Measurements from ENCODE around the gene COX4I1.

COX4I1 gene

DNA sequence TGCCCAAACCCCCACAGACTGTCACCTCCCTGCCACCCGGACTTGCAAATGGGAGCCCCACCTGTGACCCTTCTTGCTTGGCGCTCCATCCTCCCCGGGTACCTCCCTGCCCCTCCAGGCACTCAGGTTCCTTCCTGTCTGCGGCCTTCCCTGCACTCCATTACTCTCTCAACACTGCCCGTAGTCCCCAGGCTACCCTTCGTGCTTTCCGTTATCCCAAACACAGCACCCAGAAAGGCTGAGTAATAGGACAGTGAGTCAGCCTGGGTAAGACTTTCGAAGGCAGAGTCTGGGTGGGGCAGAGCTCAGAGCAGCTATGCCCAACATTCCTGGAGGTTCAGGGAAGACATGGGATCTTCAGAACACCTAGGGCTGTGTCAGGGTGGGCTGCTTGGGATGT is 32.0 kb upstream of the COX4I1 start:
- H3K4me3 ChIP-seq (ENCODE audit: low read depth in 1 of 2, low read length in 2 of 2), result no peak overlapping the region
- H3K36me3 ChIP-seq (ENCODE audit: control insufficient read depth in 1 of 2, insufficient read depth in 2 of 2, low read length in 2 of 2), result peaks cover 2 to 4% of the 10 kb centered on the region in 2 donors
- no peak overlapping the region for H3K27ac ChIP-seq (ENCODE audit: low read depth, low read length)
- no peaks in the 10 kb centered on the region for H3K9me3 ChIP-seq (ENCODE audit: control insufficient read depth in 1 of 2, low read length in 2 of 2)
- no peak overlapping the region for H3K9ac ChIP-seq (ENCODE audit: low read depth in 1 of 2, low read length in 2 of 2)
- H3K4me1 ChIP-seq (ENCODE audit: control insufficient read depth in 1 of 2, insufficient read depth in 2 of 2, low read length in 2 of 2), result no peaks in the 10 kb centered on the region
- peaks cover 0 to 3% of the 10 kb centered on the region in 2 donors for H3K27me3 ChIP-seq (ENCODE audit: control insufficient read depth in 1 of 2, insufficient read depth in 2 of 2, low read length in 2 of 2)

DNA sequence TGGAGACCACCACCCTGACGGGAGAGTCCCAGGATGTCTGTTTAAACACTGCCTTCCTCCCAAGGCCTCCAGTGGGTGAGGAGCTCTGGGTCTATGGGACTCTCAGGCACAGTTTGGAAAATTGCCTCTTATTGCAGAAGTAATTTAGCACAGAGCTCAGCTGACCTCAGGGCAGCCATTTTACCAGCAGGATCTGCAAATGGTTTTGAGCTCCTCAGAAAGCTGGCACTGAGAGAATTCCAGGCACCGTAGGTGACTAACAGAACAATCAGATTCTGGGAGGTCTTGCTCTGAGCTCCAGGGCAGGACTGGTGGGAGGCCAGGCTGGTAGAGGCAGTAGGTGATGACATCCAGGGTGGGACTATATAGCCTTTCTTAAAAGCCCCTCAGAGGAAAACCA is 31.3 kb upstream of the COX4I1 start:
- no peaks in the 10 kb centered on the region for H3K4me1 ChIP-seq (ENCODE audit: control insufficient read depth in 1 of 2, insufficient read depth in 2 of 2, low read length in 2 of 2)
- no peak overlapping the region for H3K9ac ChIP-seq (ENCODE audit: low read depth in 1 of 2, low read length in 2 of 2)
- peaks cover 2 to 4% of the 10 kb centered on the region in 2 donors for H3K36me3 ChIP-seq (ENCODE audit: control insufficient read depth in 1 of 2, insufficient read depth in 2 of 2, low read length in 2 of 2)
- no peaks in the 10 kb centered on the region for H3K9me3 ChIP-seq (ENCODE audit: control insufficient read depth in 1 of 2, low read length in 2 of 2)
- no peak overlapping the region for H3K4me3 ChIP-seq (ENCODE audit: low read depth in 1 of 2, low read length in 2 of 2)
- no peak overlapping the region for H3K27ac ChIP-seq (ENCODE audit: low read depth, low read length)
- H3K27me3 ChIP-seq (ENCODE audit: control insufficient read depth in 1 of 2, insufficient read depth in 2 of 2, low read length in 2 of 2), result peaks cover 0 to 3% of the 10 kb centered on the region in 2 donors

DNA sequence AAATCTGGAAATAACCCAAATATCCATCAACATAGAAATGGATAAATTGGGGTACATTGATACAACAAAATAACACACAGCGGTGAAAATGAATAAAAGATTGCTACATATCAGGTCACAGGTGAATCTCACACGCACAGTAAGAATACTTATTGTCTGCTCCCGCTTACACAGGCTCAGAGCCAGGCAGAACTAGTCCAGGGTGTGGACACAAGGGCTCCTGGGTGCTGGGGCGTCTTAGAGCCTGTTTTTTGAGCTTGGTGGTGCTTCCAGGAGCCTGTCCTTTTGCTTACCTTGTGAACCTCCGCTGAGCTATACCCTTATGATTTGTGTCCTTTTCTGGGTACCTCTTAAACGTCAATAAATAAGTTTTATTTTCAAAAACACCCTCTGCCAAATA is 28.8 kb upstream of the COX4I1 start:
- H3K9me3 ChIP-seq (ENCODE audit: control insufficient read depth in 1 of 2, low read length in 2 of 2), result no peaks in the 10 kb centered on the region
- H3K27ac ChIP-seq (ENCODE audit: low read depth, low read length), result no peak overlapping the region
- no peaks in the 10 kb centered on the region for H3K4me1 ChIP-seq (ENCODE audit: control insufficient read depth in 1 of 2, insufficient read depth in 2 of 2, low read length in 2 of 2)
- peaks cover 0 to 2% of the 10 kb centered on the region in 2 donors for H3K27me3 ChIP-seq (ENCODE audit: control insufficient read depth in 1 of 2, insufficient read depth in 2 of 2, low read length in 2 of 2)
- peaks cover 2 to 4% of the 10 kb centered on the region in 2 donors for H3K36me3 ChIP-seq (ENCODE audit: control insufficient read depth in 1 of 2, insufficient read depth in 2 of 2, low read length in 2 of 2)
- H3K9ac ChIP-seq (ENCODE audit: low read depth in 1 of 2, low read length in 2 of 2), result no peak overlapping the region
- no peak overlapping the region for H3K4me3 ChIP-seq (ENCODE audit: low read depth in 1 of 2, low read length in 2 of 2)

DNA sequence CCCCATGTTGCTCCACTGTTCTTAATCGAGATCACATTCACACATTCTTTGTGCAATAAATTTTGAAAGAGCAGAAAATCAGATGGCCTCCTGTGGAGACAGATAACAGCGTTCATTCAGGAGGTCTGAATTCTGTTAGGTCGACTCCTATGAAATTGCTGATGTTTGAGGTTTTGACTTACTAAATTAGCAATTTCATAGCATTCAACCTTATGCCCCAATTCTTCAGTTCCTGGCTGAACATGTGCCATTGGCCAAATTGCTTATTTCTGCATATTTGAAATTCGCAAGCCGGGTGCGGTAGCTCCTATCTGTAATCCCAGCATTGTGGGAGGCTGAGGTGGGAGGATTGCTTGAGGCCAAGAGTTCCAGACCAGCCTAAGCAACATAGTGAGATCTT is 26.5 kb upstream of the COX4I1 start:
- H3K27me3 ChIP-seq (ENCODE audit: control insufficient read depth in 1 of 2, insufficient read depth in 2 of 2, low read length in 2 of 2), result no peaks in the 10 kb centered on the region
- no peak overlapping the region for H3K27ac ChIP-seq (ENCODE audit: low read depth, low read length)
- H3K4me1 ChIP-seq (ENCODE audit: control insufficient read depth in 1 of 2, insufficient read depth in 2 of 2, low read length in 2 of 2), result no peaks in the 10 kb centered on the region
- no peak overlapping the region for H3K9ac ChIP-seq (ENCODE audit: low read depth in 1 of 2, low read length in 2 of 2)
- no peak overlapping the region for H3K4me3 ChIP-seq (ENCODE audit: low read depth in 1 of 2, low read length in 2 of 2)
- peaks cover 4 to 8% of the 10 kb centered on the region in 2 donors for H3K36me3 ChIP-seq (ENCODE audit: control insufficient read depth in 1 of 2, insufficient read depth in 2 of 2, low read length in 2 of 2)
- H3K9me3 ChIP-seq (ENCODE audit: control insufficient read depth in 1 of 2, low read length in 2 of 2), result no peaks in the 10 kb centered on the region

DNA sequence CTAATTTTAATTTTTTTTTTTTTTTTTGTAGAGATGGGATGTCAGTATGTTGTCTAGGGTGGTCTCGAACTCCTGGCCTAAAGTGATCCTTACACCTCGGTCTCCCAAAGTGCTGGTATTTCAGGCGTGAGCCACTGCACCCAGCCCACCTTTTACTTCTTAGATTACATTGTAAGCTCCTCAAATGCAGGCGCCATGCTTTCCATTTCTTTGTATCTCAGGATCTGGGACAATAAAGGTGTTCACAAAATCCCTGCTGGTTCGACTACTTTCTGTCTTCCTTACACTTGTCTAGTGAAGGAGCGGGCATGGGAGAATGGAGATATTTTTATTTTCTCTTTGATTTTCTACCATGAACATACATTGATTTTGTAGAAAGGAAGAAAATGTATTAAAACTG is 25.4 kb upstream of the COX4I1 start:
- Histone ChIP-seq H3K36me3 (ENCODE audit: control insufficient read depth in 1 of 2, insufficient read depth in 2 of 2, low read length in 2 of 2) (peaks cover 13 to 17% of the 10 kb centered on the region in 2 donors), H3K4me3 (ENCODE audit: low read depth in 1 of 2, low read length in 2 of 2) (no peak overlapping the region), H3K4me1 (ENCODE audit: control insufficient read depth in 1 of 2, insufficient read depth in 2 of 2, low read length in 2 of 2) (no peaks in the 10 kb centered on the region), H3K27ac (ENCODE audit: low read depth, low read length) (no peak overlapping the region), H3K9ac (ENCODE audit: low read depth in 1 of 2, low read length in 2 of 2) (no peak overlapping the region), H3K9me3 (ENCODE audit: control insufficient read depth in 1 of 2, low read length in 2 of 2) (no peaks in the 10 kb centered on the region), H3K27me3 (ENCODE audit: control insufficient read depth in 1 of 2, insufficient read depth in 2 of 2, low read length in 2 of 2) (no peaks in the 10 kb centered on the region)

DNA sequence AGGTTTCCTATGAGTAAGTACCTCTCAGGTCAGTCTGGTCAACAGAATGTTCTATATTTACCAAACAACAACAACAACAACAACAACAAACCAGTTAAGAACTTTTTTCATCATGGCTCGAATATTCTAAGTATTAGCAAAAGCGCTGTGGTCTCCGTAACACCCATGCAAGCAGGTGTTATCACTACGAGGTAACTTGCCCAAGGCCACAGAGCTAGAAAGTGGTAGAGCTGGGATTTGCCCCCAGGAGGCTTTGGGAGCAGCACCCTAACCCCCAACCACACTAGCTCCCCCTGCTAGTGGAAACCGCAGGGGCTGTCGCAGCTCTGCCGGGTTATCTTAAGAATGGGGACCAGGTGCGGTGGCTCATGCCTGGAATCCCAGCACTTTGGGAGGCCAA is 24.7 kb upstream of the COX4I1 start:
- Histone ChIP-seq H3K4me3 (ENCODE audit: low read depth in 1 of 2, low read length in 2 of 2) (no peak overlapping the region), H3K27ac (ENCODE audit: low read depth, low read length) (no peak overlapping the region), H3K27me3 (ENCODE audit: control insufficient read depth in 1 of 2, insufficient read depth in 2 of 2, low read length in 2 of 2) (no peaks in the 10 kb centered on the region), H3K4me1 (ENCODE audit: control insufficient read depth in 1 of 2, insufficient read depth in 2 of 2, low read length in 2 of 2) (no peaks in the 10 kb centered on the region), H3K36me3 (ENCODE audit: control insufficient read depth in 1 of 2, insufficient read depth in 2 of 2, low read length in 2 of 2) (peaks cover 20% of the 10 kb centered on the region in 2 donors), H3K9ac (ENCODE audit: low read depth in 1 of 2, low read length in 2 of 2) (no peak overlapping the region), H3K9me3 (ENCODE audit: control insufficient read depth in 1 of 2, low read length in 2 of 2) (no peaks in the 10 kb centered on the region)

DNA sequence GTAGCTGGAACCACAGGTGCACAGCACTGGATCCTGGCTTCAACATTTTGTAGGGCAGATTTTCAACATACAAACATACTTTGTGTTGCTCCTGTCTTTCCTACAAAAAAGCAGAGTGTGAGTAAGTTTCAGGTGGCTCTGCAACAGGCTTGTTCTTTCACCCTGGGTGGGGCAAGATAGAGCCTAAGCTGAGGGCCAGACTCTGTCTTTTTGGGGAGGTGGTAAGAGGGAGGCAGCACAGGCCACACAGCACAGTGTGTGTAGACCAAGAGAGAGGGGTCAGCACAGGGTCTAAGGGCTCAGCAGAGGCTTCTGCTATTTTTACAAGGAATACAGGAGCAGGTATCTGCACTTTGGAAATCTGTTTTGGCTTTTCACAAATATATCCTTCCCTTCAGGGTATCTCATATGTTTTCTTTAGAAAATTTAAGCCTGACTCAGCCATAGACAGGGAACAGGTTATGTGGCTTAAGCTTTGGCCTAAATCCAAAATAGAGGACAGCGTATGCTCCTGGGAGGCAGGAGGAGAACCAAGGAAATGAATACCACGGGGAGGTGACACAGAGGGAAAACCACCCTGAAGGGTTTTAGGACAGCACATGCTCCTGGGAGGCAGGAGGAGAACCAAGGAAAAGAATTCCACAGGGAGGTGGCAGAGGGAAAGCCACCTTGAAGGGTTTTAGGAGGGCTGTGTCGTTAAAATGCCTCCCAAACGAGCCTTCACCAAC is 21.7 kb upstream of the COX4I1 start:
- Histone ChIP-seq H3K9ac (ENCODE audit: low read depth in 1 of 2, low read length in 2 of 2) (no peak overlapping the region), H3K9me3 (ENCODE audit: control insufficient read depth in 1 of 2, low read length in 2 of 2) (no peaks in the 10 kb centered on the region), H3K4me1 (ENCODE audit: control insufficient read depth in 1 of 2, insufficient read depth in 2 of 2, low read length in 2 of 2) (peaks cover 8% of the 10 kb centered on the region in 2 donors), H3K27me3 (ENCODE audit: control insufficient read depth in 1 of 2, insufficient read depth in 2 of 2, low read length in 2 of 2) (no peaks in the 10 kb centered on the region), H3K36me3 (ENCODE audit: control insufficient read depth in 1 of 2, insufficient read depth in 2 of 2, low read length in 2 of 2) (peaks cover 29 to 33% of the 10 kb centered on the region in 2 donors), H3K4me3 (ENCODE audit: low read depth in 1 of 2, low read length in 2 of 2) (no peak overlapping the region), H3K27ac (ENCODE audit: low read depth, low read length) (no peak overlapping the region)

DNA sequence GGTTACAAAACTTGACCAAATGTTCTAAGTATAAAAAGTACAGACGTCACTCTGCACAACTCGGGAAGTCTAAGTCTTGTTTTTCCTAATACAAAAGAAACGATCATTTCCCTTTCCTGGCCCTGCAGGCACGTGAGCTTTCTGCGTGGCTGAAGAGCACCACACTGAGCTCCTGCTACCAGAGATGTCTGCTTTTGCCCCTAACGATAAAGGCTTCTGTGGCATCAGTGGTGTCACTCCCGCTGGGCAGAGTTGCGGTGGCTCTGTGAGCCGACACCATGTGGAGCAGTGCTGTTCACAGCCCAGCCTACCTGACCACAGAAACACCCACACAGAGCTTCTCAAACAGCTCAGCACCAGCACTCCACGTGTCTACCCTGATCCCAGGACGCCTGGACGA is 20.6 kb upstream of the COX4I1 start:
- Histone ChIP-seq H3K36me3 (ENCODE audit: control insufficient read depth in 1 of 2, insufficient read depth in 2 of 2, low read length in 2 of 2) (peaks cover 29 to 39% of the 10 kb centered on the region in 2 donors), H3K27ac (ENCODE audit: low read depth, low read length) (no peak overlapping the region), H3K4me1 (ENCODE audit: control insufficient read depth in 1 of 2, insufficient read depth in 2 of 2, low read length in 2 of 2) (peaks cover 8% of the 10 kb centered on the region in 2 donors), H3K4me3 (ENCODE audit: low read depth in 1 of 2, low read length in 2 of 2) (no peak overlapping the region), H3K27me3 (ENCODE audit: control insufficient read depth in 1 of 2, insufficient read depth in 2 of 2, low read length in 2 of 2) (no peaks in the 10 kb centered on the region), H3K9ac (ENCODE audit: low read depth in 1 of 2, low read length in 2 of 2) (no peak overlapping the region), H3K9me3 (ENCODE audit: control insufficient read depth in 1 of 2, low read length in 2 of 2) (no peaks in the 10 kb centered on the region)

DNA sequence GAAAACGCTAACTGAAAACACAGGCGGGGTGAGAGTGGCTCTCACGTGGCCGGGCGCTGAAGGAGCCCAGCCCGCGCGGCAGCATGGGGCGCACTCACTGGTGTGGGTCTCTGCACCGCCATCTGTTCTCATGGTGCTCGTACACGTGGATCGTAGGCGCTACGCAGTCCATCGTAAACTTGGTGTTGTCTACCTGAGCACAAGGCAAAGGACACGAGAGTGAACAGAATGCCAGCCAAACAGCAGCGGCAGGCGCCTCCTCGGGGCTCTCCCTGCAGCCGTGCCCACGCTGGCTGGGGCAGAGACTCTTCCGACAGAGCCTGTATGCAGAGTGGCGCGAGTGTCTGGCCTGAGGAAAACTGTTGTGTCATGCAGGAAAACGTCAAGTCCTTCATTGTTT is 19.2 kb upstream of the COX4I1 start:
- Histone ChIP-seq H3K36me3 (ENCODE audit: control insufficient read depth in 1 of 2, insufficient read depth in 2 of 2, low read length in 2 of 2) (peaks cover 29 to 45% of the 10 kb centered on the region in 2 donors), H3K4me1 (ENCODE audit: control insufficient read depth in 1 of 2, insufficient read depth in 2 of 2, low read length in 2 of 2) (peaks cover 8% of the 10 kb centered on the region in 2 donors)

DNA sequence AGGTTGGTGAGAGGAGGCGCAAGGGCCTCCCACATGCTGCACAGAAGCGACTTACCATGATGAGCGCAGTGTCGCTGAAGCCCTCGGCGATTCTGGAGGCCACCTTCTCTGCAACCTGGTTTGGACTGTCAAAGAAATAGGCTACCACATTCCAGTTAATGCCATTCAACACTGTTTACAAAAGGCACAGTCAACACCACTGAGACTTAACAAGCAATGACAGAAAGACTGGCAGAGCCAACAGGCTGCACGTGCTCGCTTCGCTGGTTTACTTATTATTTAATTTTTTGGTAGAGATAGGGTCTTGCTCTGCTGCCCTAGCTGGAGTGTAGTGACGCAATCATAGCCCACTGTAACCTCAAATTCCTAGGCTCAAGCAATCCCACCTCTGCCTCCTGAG is 18.3 kb upstream of the COX4I1 start:
- no peak overlapping the region for H3K9ac ChIP-seq (ENCODE audit: low read depth in 1 of 2, low read length in 2 of 2)
- no peaks in the 10 kb centered on the region for H3K9me3 ChIP-seq (ENCODE audit: control insufficient read depth in 1 of 2, low read length in 2 of 2)
- no peak overlapping the region for H3K27ac ChIP-seq (ENCODE audit: low read depth, low read length)
- no peak overlapping the region for H3K4me3 ChIP-seq (ENCODE audit: low read depth in 1 of 2, low read length in 2 of 2)
- peaks cover 8% of the 10 kb centered on the region in 2 donors for H3K4me1 ChIP-seq (ENCODE audit: control insufficient read depth in 1 of 2, insufficient read depth in 2 of 2, low read length in 2 of 2)
- H3K27me3 ChIP-seq (ENCODE audit: control insufficient read depth in 1 of 2, insufficient read depth in 2 of 2, low read length in 2 of 2), result no peaks in the 10 kb centered on the region
- H3K36me3 ChIP-seq (ENCODE audit: control insufficient read depth in 1 of 2, insufficient read depth in 2 of 2, low read length in 2 of 2), result peaks cover 33 to 52% of the 10 kb centered on the region in 2 donors

More for the DNA sequence above, 19.2 kb upstream of the COX4I1 start:
- H3K9ac ChIP-seq (ENCODE audit: low read depth in 1 of 2, low read length in 2 of 2), result no peak overlapping the region
- no peaks in the 10 kb centered on the region for H3K27me3 ChIP-seq (ENCODE audit: control insufficient read depth in 1 of 2, insufficient read depth in 2 of 2, low read length in 2 of 2)
- H3K27ac ChIP-seq (ENCODE audit: low read depth, low read length), result no peak overlapping the region
- H3K9me3 ChIP-seq (ENCODE audit: control insufficient read depth in 1 of 2, low read length in 2 of 2), result no peaks in the 10 kb centered on the region
- H3K4me3 ChIP-seq (ENCODE audit: low read depth in 1 of 2, low read length in 2 of 2), result no peak overlapping the region
